ENCODE data around the gene SHROOM3.
"Not testable (repeated sequence)": the region's sequence is repeated elsewhere in the genome, so short reads cannot be mapped to it uniquely, and the experiment has no call there.

Gene SHROOM3

GRCh38 chr4:76697129-76697803, 262.2 kb downstream of the SHROOM3 start:
- no peak for DNase-seq (ENCODE audit: low spot score)

- DNase-seq (ENCODE audit: low spot score), result no peak
These were observed 263.1 kb downstream of the SHROOM3 start for GRCh38 chr4:76698141-76698540.

GRCh38 chr4:76699751-76700310, 264.8 kb downstream of the SHROOM3 start:
- DNase-seq (ENCODE audit: low spot score), result no peak

GRCh38 chr4:76702440-76703122, 267.6 kb downstream of the SHROOM3 start:
- no peak for DNase-seq (ENCODE audit: low spot score)

- no peak for DNase-seq (ENCODE audit: low spot score)
These were observed 268.1 kb downstream of the SHROOM3 start for GRCh38 chr4:76703123-76703490.

- no peak for DNase-seq (ENCODE audit: low spot score)
These were observed 268.6 kb downstream of the SHROOM3 start for GRCh38 chr4:76703676-76704075.

- DNase-seq (ENCODE audit: low spot score), result no peak
These were observed 269.3 kb downstream of the SHROOM3 start for GRCh38 chr4:76704133-76704881.

GRCh38 chr4:76705472-76705871, 270.4 kb downstream of the SHROOM3 start:
- DNase-seq (ENCODE audit: low spot score), result no peak

- DNase-seq (ENCODE audit: low spot score), result no peak
These were observed 271.6 kb downstream of the SHROOM3 start for GRCh38 chr4:76706581-76706980.

GRCh38 chr4:76708971-76709771, 274.1 kb downstream of the SHROOM3 start:
- DNase-seq (ENCODE audit: low spot score), result no peak

GRCh38 chr4:76709772-76710090, 274.7 kb downstream of the SHROOM3 start:
- no peak for DNase-seq (ENCODE audit: low spot score)

GRCh38 chr4:76712564-76712963, 277.5 kb downstream of the SHROOM3 start:
- DNase-seq (ENCODE audit: low spot score), result no peak

GRCh38 chr4:76714226-76714625, 279.2 kb downstream of the SHROOM3 start:
- no peak for DNase-seq (ENCODE audit: low spot score)

- no peak for DNase-seq (ENCODE audit: low spot score)
These were observed 281.0 kb downstream of the SHROOM3 start for GRCh38 chr4:76716020-76716419.

GRCh38 chr4:76716658-76717057, 281.6 kb downstream of the SHROOM3 start:
- no peak for DNase-seq (ENCODE audit: low spot score)

GRCh38 chr4:76717431-76717830, 282.4 kb downstream of the SHROOM3 start:
- DNase-seq (ENCODE audit: low spot score), result no peak

- no peak for DNase-seq (ENCODE audit: low spot score)
These were observed 283.0 kb downstream of the SHROOM3 start for GRCh38 chr4:76718021-76718420.

- no peak for DNase-seq (ENCODE audit: low spot score)
These were observed 283.8 kb downstream of the SHROOM3 start for GRCh38 chr4:76718831-76719230.

GRCh38 chr4:76720121-76720520, 285.1 kb downstream of the SHROOM3 start:
- no peak for DNase-seq (ENCODE audit: low spot score)

GRCh38 chr4:76722146-76722545, 287.1 kb downstream of the SHROOM3 start:
- DNase-seq (ENCODE audit: low spot score), result not testable (repeated sequence)

- DNase-seq (ENCODE audit: low spot score), result no peak
These were observed 287.8 kb downstream of the SHROOM3 start for GRCh38 chr4:76722838-76723237.

- DNase-seq (ENCODE audit: low spot score), result no peak
These were observed 288.3 kb downstream of the SHROOM3 start for GRCh38 chr4:76723373-76723772.

Data from putamen (tissue), 1 donor.